B cell (primary cell): ENCODE measurements around the gene ARHGAP42. TPM values are rescaled to one million over a fixed set of nuclear protein-coding genes. Genes with fewer than 3 reads are reported as not detected.
"Not testable (repeated sequence)": the region's sequence is repeated elsewhere in the genome, so short reads cannot be mapped to it uniquely, and the experiment has no call there.

Experiments
- ATAC-seq: fragments of 200-7000 bp; cut with Tn5 transposase; one replicate; pipeline ENCODE4 v1.10.0; 2021; ENCODE audit warnings: low read depth, mild to moderate bottlenecking, moderate number of reproducible peaks, moderate library complexity
- CTCF ChIA-PET: fragments of 350-600 bp; sonication (Branson Sonifier 250); formaldehyde crosslinking; loops from one replicate; lab custom pipeline; 2021; ENCODE audit warnings: antibody characterized with exemption, inconsistent platforms; lab: Charles Lee
- POLR2A ChIA-PET: fragments of 350-600 bp; sonication (Branson Sonifier 250); formaldehyde crosslinking; loops from one replicate; lab custom pipeline; 2021; ENCODE audit warnings: antibody characterized with exemption; lab: Charles Lee
- DNase-seq: peaks from one replicate; pipeline ENCODE4 v3.0.0; 2013
- H2AFZ ChIP-seq: 2 replicates; pipeline ENCODE4 v1.6.1; 2012; ENCODE audit warnings: mild to moderate bottlenecking, low read depth, low read length; ENCODE audit not compliant: insufficient read depth, poor library complexity, severe bottlenecking
- H3K27ac ChIP-seq, 2 donors: 1 replicate in 1 of 2; 2 replicates in 1 of 2; pipeline ENCODE4 v1.5.1; 2012 to 2013; ENCODE audit warnings: low read length in 2 of 2, mild to moderate bottlenecking in 2 of 2, moderate library complexity in 1 of 2
- H3K27me3 ChIP-seq, 4 experiments: fragments of 200-600 bp in 1 of 4; sonication (generic) in 1 of 4; replicated peaks in 1 of 4; 1 replicate in 2 of 4; 2 replicates in 2 of 4; pipeline versions ENCODE4 v1.6.1 to v1.7.0; 2013 to 2016; ENCODE audit warnings: low read length in 3 of 4, mild to moderate bottlenecking in 2 of 4, mixed read lengths in 1 of 4, moderate library complexity in 1 of 4; ENCODE audit not compliant: insufficient read depth in 4 of 4, control insufficient read depth in 3 of 4; ENCODE audit errors: control extremely low read depth in 1 of 4
- H3K36me3 ChIP-seq, 2 experiments: replicated peaks in 1 of 2; 1 replicate in 1 of 2; 2 replicates in 1 of 2; pipeline versions ENCODE4 v1.6.1 to v1.7.1; 2013; ENCODE audit warnings: low read length in 1 of 2; ENCODE audit not compliant: insufficient read depth in 2 of 2, control insufficient read depth in 1 of 2; ENCODE audit errors: control extremely low read depth in 1 of 2, extremely low read depth in 1 of 2
- H3K4me1 ChIP-seq, 2 donors: fragments of 200-600 bp in 1 of 2; sonication (generic) in 1 of 2; 1 replicate in 1 of 2; 2 replicates in 1 of 2; pipeline versions ENCODE4 v1.5.1 to v1.6.1; 2013 to 2017; ENCODE audit warnings: low read length in 2 of 2; ENCODE audit not compliant: control insufficient read depth in 2 of 2, insufficient read depth in 2 of 2
- H3K4me2 ChIP-seq: replicated peaks from 2 replicates; pipeline ENCODE3; 2012; ENCODE audit warnings: mild to moderate bottlenecking, low read depth, low read length; ENCODE audit not compliant: poor library complexity, severe bottlenecking
- H3K4me3 ChIP-seq, 5 experiments: fragments of 200-600 bp in 1 of 5; sonication (generic) in 1 of 5; 1 replicate in 3 of 5; 2 replicates in 2 of 5; pipeline versions ENCODE4 v1.5.1 to v1.7.0; 2011 to 2016; ENCODE audit warnings: low read length in 4 of 5, mild to moderate bottlenecking in 4 of 5, low read depth in 2 of 5, control low read depth in 1 of 5, moderate library complexity in 1 of 5; ENCODE audit not compliant: insufficient read depth in 1 of 5; ENCODE audit errors: control extremely low read depth in 1 of 5, extremely low read depth in 1 of 5
- H3K79me2 ChIP-seq: fragments of 200-600 bp; sonication (generic); one replicate; pipeline ENCODE4 v1.6.0; 2016; ENCODE audit warnings: low read length; ENCODE audit not compliant: control insufficient read depth, insufficient read depth
- H3K9ac ChIP-seq: fragments of 200-600 bp; sonication (generic); 2 replicates; pipeline ENCODE4 v1.6.1; 2017; ENCODE audit warnings: mild to moderate bottlenecking, low read length, moderate library complexity
- H3K9me3 ChIP-seq, 3 donors: one replicate each; pipeline versions ENCODE4 v1.6.1 to v1.7.1; 2013; ENCODE audit warnings: low read length in 2 of 3; ENCODE audit not compliant: control insufficient read depth in 2 of 3, insufficient read depth in 1 of 3; ENCODE audit errors: control extremely low read depth in 1 of 3
- H4K20me1 ChIP-seq: 2 replicates; pipeline ENCODE4 v1.6.0; 2012; ENCODE audit warnings: mild to moderate bottlenecking, low read length; ENCODE audit not compliant: insufficient read depth, control insufficient read depth, poor library complexity, severe bottlenecking
- H3K27ac Mint-ChIP-seq: one replicate; pipeline ENCODE4 v1.8.0; 2021; ENCODE audit warnings: mixed read lengths
- H3K27me3 Mint-ChIP-seq: one replicate; pipeline ENCODE4 v1.8.0; 2021; ENCODE audit warnings: mixed read lengths
- H3K4me1 Mint-ChIP-seq: one replicate; pipeline ENCODE4 v1.8.0; 2021; ENCODE audit warnings: mixed read lengths
- H3K4me3 Mint-ChIP-seq: one replicate; pipeline ENCODE4 v1.8.0; 2021; ENCODE audit warnings: mixed read lengths
- H3K9me3 Mint-ChIP-seq: one replicate; pipeline ENCODE4 v1.8.0; 2022; ENCODE audit warnings: mixed read lengths; ENCODE audit not compliant: insufficient read depth
- EZH2 ChIP-seq: IDR thresholded peaks from 2 replicates; pipeline ENCODE4 v1.6.1; 2012; ENCODE audit warnings: borderline replicate concordance, low read depth, mild to moderate bottlenecking, moderate library complexity, low read length; ENCODE audit not compliant: insufficient read depth, poor library complexity, severe bottlenecking
- WGBS: methylation state at CpG from one replicate; pipeline ENCODE4 v1.1.5; 2013; ENCODE audit warnings: missing lambda C conversion rate; ENCODE audit not compliant: insufficient coverage; 5-methylcytosine and 5-hydroxymethylcytosine counted together
- intact Hi-C: fragments of 100-400 bp; cut with micrococcal nuclease; formaldehyde crosslinking; loops from one replicate; pipeline ENCODE4 v1.10.0; 2022
- polyA plus RNA-seq: library from polyadenylated mRNA; depleted of rRNA; stranded (reverse); fragments of >200 nt; gene quantifications from 2 replicates; pipeline ENCODE4 v1.2.3, GENCODE V29; 2012
- total RNA-seq, 2 donors: library from RNA; stranded (reverse); fragments of 120-200 nt in 1 of 2; gene quantifications; 1 replicate in 1 of 2; 2 replicates in 1 of 2; pipeline versions ENCODE4 v1.2.3 to v1.2.4, GENCODE V29; 2013 to 2022
- TF ChIP-seq, protein P1 (sequence below): fragments of 200-600 bp; IDR thresholded peaks from one replicate; pipeline ENCODE4 v1.8.0; 2022; ENCODE audit warnings: antibody characterized with exemption, mild to moderate bottlenecking

ARHGAP42 gene
- total and polyA plus RNA-seq, 2 donors (not counting 1 experiment from before 2014, with no cell fraction given): 3.8 to 4.9 TPM

DNA sequence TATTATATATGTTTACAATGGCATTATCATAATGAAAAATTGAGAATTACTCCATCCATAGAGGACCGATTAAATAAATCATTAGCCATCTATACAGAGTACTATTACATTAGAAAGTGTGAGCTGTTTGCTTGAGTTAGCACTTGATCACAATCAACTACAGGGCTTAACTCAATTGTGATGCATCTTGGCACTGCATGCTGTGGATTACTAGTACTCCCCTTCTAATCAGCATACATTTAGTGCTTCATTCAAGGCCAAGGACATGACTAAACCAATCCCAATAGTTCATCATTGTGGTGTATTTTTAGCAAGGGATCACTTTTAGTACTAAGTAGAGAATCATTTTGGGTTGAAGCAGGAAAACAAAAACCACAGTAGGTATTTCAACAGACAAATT is 23.5 kb upstream of the ARHGAP42 start:
- H3K9me3 Mint-ChIP-seq: peaks cover 2% of the 10 kb centered on the region
- H3K27me3 Mint-ChIP-seq: no peaks in the 10 kb centered on the region
- Histone ChIP-seq H2AFZ (no peak overlapping the region), H3K27me3 (no peaks in the 10 kb centered on the region), H3K27ac (no peak overlapping the region), H3K36me3 (no peaks in the 10 kb centered on the region), H4K20me1 (no peaks in the 10 kb centered on the region), H3K4me1 (no peaks in the 10 kb centered on the region), H3K9ac (no peak overlapping the region), H3K4me2 (no peak overlapping the region), H3K9me3 (no peaks in the 10 kb centered on the region), H3K79me2 (no peaks in the 10 kb centered on the region), H3K4me3 (no peak overlapping the region)
- POLR2A ChIA-PET: no interaction called here
- intact Hi-C loops: no loop called here
- ATAC-seq (no peak), DNase-seq (no peak)
- CTCF ChIA-PET: no interaction called here
- H3K4me1 Mint-ChIP-seq: peaks cover 2% of the 10 kb centered on the region
- TF ChIP-seq, protein P1, sequence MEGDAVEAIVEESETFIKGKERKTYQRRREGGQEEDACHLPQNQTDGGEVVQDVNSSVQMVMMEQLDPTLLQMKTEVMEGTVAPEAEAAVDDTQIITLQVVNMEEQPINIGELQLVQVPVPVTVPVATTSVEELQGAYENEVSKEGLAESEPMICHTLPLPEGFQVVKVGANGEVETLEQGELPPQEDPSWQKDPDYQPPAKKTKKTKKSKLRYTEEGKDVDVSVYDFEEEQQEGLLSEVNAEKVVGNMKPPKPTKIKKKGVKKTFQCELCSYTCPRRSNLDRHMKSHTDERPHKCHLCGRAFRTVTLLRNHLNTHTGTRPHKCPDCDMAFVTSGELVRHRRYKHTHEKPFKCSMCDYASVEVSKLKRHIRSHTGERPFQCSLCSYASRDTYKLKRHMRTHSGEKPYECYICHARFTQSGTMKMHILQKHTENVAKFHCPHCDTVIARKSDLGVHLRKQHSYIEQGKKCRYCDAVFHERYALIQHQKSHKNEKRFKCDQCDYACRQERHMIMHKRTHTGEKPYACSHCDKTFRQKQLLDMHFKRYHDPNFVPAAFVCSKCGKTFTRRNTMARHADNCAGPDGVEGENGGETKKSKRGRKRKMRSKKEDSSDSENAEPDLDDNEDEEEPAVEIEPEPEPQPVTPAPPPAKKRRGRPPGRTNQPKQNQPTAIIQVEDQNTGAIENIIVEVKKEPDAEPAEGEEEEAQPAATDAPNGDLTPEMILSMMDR: no peak
- no peak for TF ChIP-seq EZH2
- WGBS: no CpG with 5 or more reads among the region's 1 CpG
- no peak overlapping the region for H3K4me3 Mint-ChIP-seq
- no peak overlapping the region for H3K27ac Mint-ChIP-seq

DNA sequence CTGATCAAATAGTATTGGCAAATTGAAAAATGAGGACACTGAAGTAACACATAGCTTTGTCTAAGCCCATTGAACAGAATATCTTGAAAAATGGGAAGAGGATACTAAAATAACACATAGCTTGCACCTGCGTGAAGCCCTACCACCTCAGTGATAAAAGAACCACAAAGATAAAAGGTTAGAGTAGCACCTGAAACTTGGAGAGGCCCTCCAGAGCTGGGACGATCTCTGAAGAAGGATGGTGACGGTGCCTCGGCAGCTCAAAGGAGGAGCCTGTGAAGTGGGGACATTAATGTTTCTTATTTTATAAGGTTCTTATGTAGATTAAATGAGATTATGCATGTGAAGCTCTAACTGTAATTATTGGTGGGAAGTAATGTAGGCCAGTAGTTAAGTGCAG is 23.1 kb upstream of the ARHGAP42 start:
- H3K4me1 ChIP-seq: no peaks in the 10 kb centered on the region
- CTCF ChIA-PET: no interaction called here
- H3K9me3 Mint-ChIP-seq: peaks cover 2% of the 10 kb centered on the region
- no peak overlapping the region for H2AFZ ChIP-seq
- H3K27me3 ChIP-seq: no peaks in the 10 kb centered on the region
- peaks cover under 1% of the 10 kb centered on the region for H3K27me3 Mint-ChIP-seq
- ATAC-seq: no peak
- H4K20me1 ChIP-seq: no peaks in the 10 kb centered on the region
- H3K9ac ChIP-seq: no peak overlapping the region
- no peak overlapping the region for H3K4me2 ChIP-seq
- peaks cover 2% of the 10 kb centered on the region for H3K4me1 Mint-ChIP-seq
- H3K27ac Mint-ChIP-seq: no peak overlapping the region
- WGBS: 100% methylated on average over 3 of the region's 4 CpGs
- no peak for TF ChIP-seq EZH2
- TF ChIP-seq, protein P1: no peak
- H3K36me3 ChIP-seq: no peaks in the 10 kb centered on the region
- no peaks in the 10 kb centered on the region for H3K79me2 ChIP-seq
- intact Hi-C loops: no loop called here
- no peak for DNase-seq
- no peak overlapping the region for H3K4me3 Mint-ChIP-seq
- no peak overlapping the region for H3K27ac ChIP-seq
- H3K9me3 ChIP-seq: no peaks in the 10 kb centered on the region
- no peak overlapping the region for H3K4me3 ChIP-seq
- POLR2A ChIA-PET: no interaction called here

DNA sequence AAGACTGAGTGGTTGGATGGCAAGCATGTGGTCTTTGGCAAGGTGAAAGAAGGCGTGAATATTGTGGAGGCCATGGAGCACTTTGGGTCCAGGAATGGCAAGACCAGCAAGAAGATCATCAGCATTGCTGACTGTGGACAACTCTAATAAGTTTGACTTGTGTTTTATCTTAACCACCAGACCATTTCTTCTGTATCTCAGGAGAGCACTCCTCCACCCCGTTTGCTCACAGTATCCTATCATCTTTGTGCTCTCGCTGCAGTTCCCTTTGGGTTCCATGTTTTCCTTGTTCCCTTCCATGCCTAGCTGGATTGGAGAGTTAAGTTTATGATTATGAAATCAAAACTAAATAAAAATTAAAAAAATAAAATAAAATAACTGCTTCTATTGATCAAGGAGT is 20.3 kb upstream of the ARHGAP42 start:
- H3K4me1 Mint-ChIP-seq, H3K4me3 Mint-ChIP-seq, H3K4me3 ChIP-seq, H3K27ac ChIP-seq, H3K27me3 Mint-ChIP-seq, H3K9ac ChIP-seq, H3K9me3 ChIP-seq, H4K20me1 ChIP-seq, H3K36me3 ChIP-seq, H3K27ac Mint-ChIP-seq, H3K4me1 ChIP-seq, H3K79me2 ChIP-seq, ATAC-seq, H2AFZ ChIP-seq, DNase-seq, H3K9me3 Mint-ChIP-seq, POLR2A ChIA-PET, H3K4me2 ChIP-seq, H3K27me3 ChIP-seq, intact Hi-C loops: not testable (repeated sequence)
- 80% methylated on average over 1 of the region's 3 CpGs for WGBS
- CTCF ChIA-PET: interaction anchor here (1.5 kb wide), 1 partner anchor 16 kb away, joined by 5 read pairs; no protein-coding TSS in a partner anchor
